HepG2 (cell line): ENCODE measurements around the gene PLEKHA5. TPM values are rescaled to one million over a fixed set of nuclear protein-coding genes. Genes with fewer than 3 reads are reported as not detected.

Experiments used
- ATAC-seq: fragments of 200-7000 bp; cut with Tn5 transposase; 3 replicates; pipeline ENCODE4 v1.9.1; 2020; ENCODE audit warnings: mild to moderate bottlenecking, moderate library complexity
- BruUV-seq: library from RNA; stranded (reverse); fragments of 400-500 nt; replicated peaks from 2 replicates; lab custom pipeline; 2021; lab: Mats Ljungman, UMichigan
- CTCF ChIA-PET: fragments of 300-600 bp; formaldehyde crosslinking; extraction: SDS; loops from one replicate; lab custom pipeline; 2021; ENCODE audit warnings: low total read pairs, inconsistent platforms, low intra/inter-chr PET ratio; lab: Yijun Ruan, JAX
- POLR2A ChIA-PET: fragments of 350-600 bp; sonication (Branson Sonifier 250); formaldehyde crosslinking; loops from one replicate; lab custom pipeline; 2020; ENCODE audit warnings: antibody characterized with exemption, inconsistent platforms; lab: Yijun Ruan, JAX
- DNase-seq: peaks from one replicate; pipeline ENCODE4 v3.0.0-alpha.2; 2015; ENCODE audit warnings: low spot score
- FAIRE-seq: peaks from 3 replicates; lab custom pipeline; 2011; peaks lifted over from hg19 to GRCh38; lab: Jason Lieb, UNC
- H2AFZ ChIP-seq: one replicate; pipeline ENCODE4 v1.6.1; 2011; ENCODE audit warnings: low read length, inconsistent platforms
- H3K27ac ChIP-seq: fragments of 300-600 bp; 3 replicates; pipeline ENCODE4 v1.8.0; 2011; ENCODE audit warnings: mixed run types, mild to moderate bottlenecking, mixed read lengths, low read length, inconsistent platforms; ENCODE audit not compliant: insufficient read depth; ENCODE audit errors: extremely low read length
- H3K27me3 ChIP-seq, 2 experiments: fragments of 200-600 bp in 1 of 2; 2 replicates in 1 of 2; 3 replicates in 1 of 2; pipeline versions ENCODE4 v1.6.0 to v1.8.0; 2011; ENCODE audit warnings: low read length in 2 of 2, mild to moderate bottlenecking in 2 of 2, moderate library complexity in 2 of 2, inconsistent platforms in 1 of 2; ENCODE audit not compliant: insufficient read depth in 2 of 2, control insufficient read depth in 1 of 2
- H3K36me3 ChIP-seq, 2 experiments: fragments of 200-600 bp in 1 of 2; replicated peaks in 1 of 2; 2 replicates in 1 of 2; 3 replicates in 1 of 2; pipeline versions ENCODE4 v1.5.1 to v1.8.0; 2011; ENCODE audit warnings: low read length in 2 of 2, inconsistent platforms in 1 of 2; ENCODE audit not compliant: insufficient read depth in 2 of 2, control insufficient read depth in 1 of 2
- H3K4me1 ChIP-seq: 2 replicates; pipeline ENCODE4 v1.5.1; 2012; ENCODE audit warnings: low read length, inconsistent platforms; ENCODE audit not compliant: insufficient read depth
- H3K4me2 ChIP-seq: 2 replicates; pipeline ENCODE4 v1.6.0; 2011; ENCODE audit warnings: low read depth, low read length, inconsistent platforms
- H3K4me3 ChIP-seq, 3 experiments: fragments of 200-600 bp in 1 of 3; sonication (generic), shearing (Covaris generic) in 1 of 3; replicated peaks in 1 of 3; 2 replicates each; pipeline ENCODE4 v1.5.1; 2011 to 2016; ENCODE audit warnings: low read length in 3 of 3, inconsistent platforms in 2 of 3, low read depth in 2 of 3, mild to moderate bottlenecking in 2 of 3, control low read depth in 1 of 3, mixed read lengths in 1 of 3; ENCODE audit not compliant: insufficient read depth in 1 of 3
- H3K79me2 ChIP-seq: one replicate; pipeline ENCODE4 v1.6.1; 2011; ENCODE audit warnings: low read length, inconsistent platforms; ENCODE audit not compliant: insufficient read depth
- H3K9ac ChIP-seq: 2 replicates; pipeline ENCODE4 v1.6.0; 2011; ENCODE audit warnings: mild to moderate bottlenecking, low read depth, low read length, inconsistent platforms; ENCODE audit not compliant: insufficient read depth
- H3K9me3 ChIP-seq: 2 replicates; pipeline ENCODE4 v1.5.1; 2012; ENCODE audit warnings: mild to moderate bottlenecking, low read length
- H4K20me1 ChIP-seq: 2 replicates; pipeline ENCODE4 v1.6.0; 2011; ENCODE audit warnings: inconsistent platforms, mild to moderate bottlenecking, low read length, moderate library complexity; ENCODE audit not compliant: insufficient read depth
- CENPX ChIP-seq: sonication (generic); formaldehyde crosslinking; IDR thresholded peaks from 2 replicates; pipeline ENCODE4 v1.9.0; 2021; ENCODE audit warnings: mild to moderate bottlenecking, missing genetic modification reagents, moderate library complexity
- FOXA3 ChIP-seq: IDR thresholded peaks from 2 replicates; pipeline ENCODE4 v1.6.1; 2016; ENCODE audit warnings: missing genetic modification reagents, missing compliant biosample characterization
- NFYC ChIP-seq: IDR thresholded peaks from 2 replicates; pipeline ENCODE4 v1.6.1; 2016; ENCODE audit warnings: missing genetic modification reagents, missing compliant biosample characterization
- RARG ChIP-seq: sonication (generic); formaldehyde crosslinking; IDR thresholded peaks from 2 replicates; pipeline ENCODE4 v1.4.0; 2020; ENCODE audit warnings: low read depth, mild to moderate bottlenecking, missing genetic modification reagents
- THYN1 ChIP-seq: sonication (generic); formaldehyde crosslinking; IDR thresholded peaks from 2 replicates; pipeline ENCODE4 v1.8.1; 2023; ENCODE audit warnings: low read depth, mild to moderate bottlenecking, moderate library complexity, missing genetic modification reagents, borderline replicate concordance
- ZNF33B ChIP-seq: sonication (generic); formaldehyde crosslinking; IDR thresholded peaks from 2 replicates; pipeline ENCODE4 v1.5.1; 2020; ENCODE audit warnings: mild to moderate bottlenecking, missing genetic modification reagents
- ZNF432 ChIP-seq: sonication (generic); formaldehyde crosslinking; IDR thresholded peaks from 2 replicates; pipeline ENCODE4 v1.5.0; 2020; ENCODE audit warnings: missing genetic modification reagents, mild to moderate bottlenecking, borderline replicate concordance
- ZNF468 ChIP-seq: sonication (generic); formaldehyde crosslinking; IDR thresholded peaks from 2 replicates; pipeline ENCODE4 v1.8.0; 2022; ENCODE audit warnings: mild to moderate bottlenecking, moderate library complexity, missing genetic modification reagents
- ZNF839 ChIP-seq: sonication (generic); formaldehyde crosslinking; IDR thresholded peaks from 2 replicates; pipeline ENCODE4 v1.4.0; 2020; ENCODE audit warnings: missing genetic modification reagents, mild to moderate bottlenecking, borderline replicate concordance
- ZSCAN30 ChIP-seq: sonication (generic); formaldehyde crosslinking; IDR thresholded peaks from 2 replicates; pipeline ENCODE4 v1.5.0; 2020; ENCODE audit warnings: mild to moderate bottlenecking, missing genetic modification reagents
- WGBS: methylation state at CpG from one replicate; pipeline ENCODE4 v1.1.6; 2017; ENCODE audit warnings: low lambda C conversion rate; 5-methylcytosine and 5-hydroxymethylcytosine counted together
- in situ Hi-C: cut with HindIII; loops from 2 replicates; pipeline ENCODE4 v1.10.0; 2017; ENCODE audit warnings: low pct_unique_long_range_greater_than_20kb; ENCODE audit not compliant: extremely low pct_ligation_motif_present
- intact Hi-C: fragments of 100-400 bp; cut with micrococcal nuclease; formaldehyde crosslinking; loops from one replicate; pipeline ENCODE4 v1.10.0; 2022; ENCODE audit not compliant: unreplicated experiment
- polyA plus RNA-seq, 8 experiments: library from polyadenylated mRNA; depleted of rRNA in 3 of 8; stranded (reverse) in 7 of 8; unstranded in 1 of 8; fragments of >200 nt; fragmentation: Illumina TruSeq in 4 of 8; extraction: Trizol in 4 of 8; gene quantifications; 2 replicates each; pipeline versions ENCODE4 v1.2.1 to v1.2.3, GENCODE V29; 2011 to 2016; ENCODE audit warnings: low read depth in 4 of 8, missing spikeins in 1 of 8, mixed read lengths in 1 of 8; ENCODE audit not compliant: insufficient read depth in 1 of 8
- total RNA-seq, 5 experiments: library from RNA; depleted of rRNA; stranded (reverse); fragments of >200 nt; fragmentation: Illumina TruSeq; extraction: Trizol; gene quantifications; 2 replicates each; pipeline ENCODE4 v1.2.3, GENCODE V29; 2016; ENCODE audit warnings: low read depth in 1 of 5
- TF ChIP-seq, protein P1 (sequence below): IDR thresholded peaks from 2 replicates; pipeline ENCODE4 v1.6.1; 2016; ENCODE audit warnings: control low read depth

Gene PLEKHA5
- total and polyA plus RNA-seq, 2 of the 13 experiments (the other 11 are each of a cell fraction or from before 2014, with no cell fraction given) = 4.2 to 15.4 TPM

DNA sequence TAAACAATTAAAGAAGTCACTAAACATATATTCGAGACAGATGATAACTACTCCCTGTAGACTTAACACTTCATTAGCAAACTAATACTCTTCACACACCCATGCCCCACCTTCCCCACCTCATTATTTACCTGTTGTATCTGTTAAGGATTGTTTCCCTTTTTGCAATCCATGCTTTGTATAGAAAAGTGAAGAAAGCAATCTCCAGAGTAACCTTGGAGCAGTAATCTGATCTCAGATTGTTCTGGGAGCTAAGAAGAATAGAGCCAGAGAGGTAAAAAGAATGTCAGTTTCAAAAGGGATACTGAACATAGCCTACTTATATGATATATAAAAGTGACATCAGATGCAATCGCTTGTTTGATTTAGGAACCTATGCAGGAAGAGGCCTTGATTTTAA, 37.4 kb downstream of the PLEKHA5 start (continued):
- TF ChIP-seq ZSCAN30 = no peak

DNA sequence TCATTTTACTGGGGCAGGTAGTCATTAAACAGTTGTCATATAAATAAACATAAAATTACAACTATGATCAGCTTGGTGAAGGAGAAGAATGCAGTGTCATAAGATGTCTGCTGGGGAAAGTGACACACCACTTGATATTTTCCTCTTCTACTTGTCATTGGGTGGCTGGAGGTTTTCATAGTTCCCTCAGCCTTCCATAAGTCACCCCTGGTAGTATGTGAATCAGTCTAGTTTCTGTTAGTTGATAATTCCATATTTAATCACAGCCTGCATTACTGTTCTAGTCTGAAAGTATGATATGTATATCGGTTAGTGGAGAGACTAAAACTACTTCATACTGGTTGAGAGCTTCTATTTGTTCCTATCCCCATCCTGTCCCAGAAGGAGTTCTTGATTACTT, 38.2 kb downstream of the PLEKHA5 start:
- TF ChIP-seq, protein P1, sequence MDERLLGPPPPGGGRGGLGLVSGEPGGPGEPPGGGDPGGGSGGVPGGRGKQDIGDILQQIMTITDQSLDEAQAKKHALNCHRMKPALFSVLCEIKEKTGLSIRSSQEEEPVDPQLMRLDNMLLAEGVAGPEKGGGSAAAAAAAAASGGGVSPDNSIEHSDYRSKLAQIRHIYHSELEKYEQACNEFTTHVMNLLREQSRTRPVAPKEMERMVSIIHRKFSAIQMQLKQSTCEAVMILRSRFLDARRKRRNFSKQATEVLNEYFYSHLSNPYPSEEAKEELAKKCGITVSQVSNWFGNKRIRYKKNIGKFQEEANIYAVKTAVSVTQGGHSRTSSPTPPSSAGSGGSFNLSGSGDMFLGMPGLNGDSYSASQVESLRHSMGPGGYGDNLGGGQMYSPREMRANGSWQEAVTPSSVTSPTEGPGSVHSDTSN (CRISPR knock-in tag) = no peak
- no peak for TF ChIP-seq FOXA3 (CRISPR knock-in tag)
- no peak for TF ChIP-seq NFYC (CRISPR knock-in tag)
- TF ChIP-seq ZNF432 (CRISPR knock-in tag) = no peak
- no peak for TF ChIP-seq THYN1
- no peak for TF ChIP-seq ZNF468 (CRISPR knock-in tag)
- TF ChIP-seq RARG = no peak
- no peak for TF ChIP-seq ZNF839 (CRISPR knock-in tag)
- no peak for TF ChIP-seq ZNF33B (CRISPR knock-in tag)
- TF ChIP-seq CENPX = no peak
- H3K27me3 ChIP-seq = no peaks in the 10 kb centered on the region
- DNase-seq = no peak
- H3K4me3 ChIP-seq = no peak overlapping the region
- no peak overlapping the region for H3K9ac ChIP-seq
- H3K79me2 ChIP-seq = no peaks in the 10 kb centered on the region
- no TSS peak for BruUV-seq
- no peak for FAIRE-seq
- no peak overlapping the region for H3K27ac ChIP-seq
- WGBS = 100% methylated on average over 1 of the region's 1 CpG
- no peak for ATAC-seq
- H3K36me3 ChIP-seq = no peaks in the 10 kb centered on the region
- H3K9me3 ChIP-seq = no peaks in the 10 kb centered on the region
- intact Hi-C loops (loop anchor here (5.0 kb wide), 1 partner anchor 35 kb away; no protein-coding TSS in a partner anchor), in situ Hi-C loops (no loop called here)
- no peaks in the 10 kb centered on the region for H3K4me1 ChIP-seq
- POLR2A ChIA-PET = no interaction called here
- no peaks in the 10 kb centered on the region; the same call in 1 of the 2 replicates for H4K20me1 ChIP-seq
- H2AFZ ChIP-seq = no peak overlapping the region
- H3K4me2 ChIP-seq = no peak overlapping the region
- CTCF ChIA-PET = no interaction called here
